Medulla oblongata (tissue), 1 donor: ENCODE measurements around the gene SDC3.
A peak's percentile ranks its signal among the peaks of the same experiment; 100 is the strongest.

Experiments
- DNase-seq: peaks from one replicate; pipeline ENCODE4 v3.0.0-alpha.2; 2015; ENCODE audit errors: extremely low spot score

The SDC3 gene

DNA sequence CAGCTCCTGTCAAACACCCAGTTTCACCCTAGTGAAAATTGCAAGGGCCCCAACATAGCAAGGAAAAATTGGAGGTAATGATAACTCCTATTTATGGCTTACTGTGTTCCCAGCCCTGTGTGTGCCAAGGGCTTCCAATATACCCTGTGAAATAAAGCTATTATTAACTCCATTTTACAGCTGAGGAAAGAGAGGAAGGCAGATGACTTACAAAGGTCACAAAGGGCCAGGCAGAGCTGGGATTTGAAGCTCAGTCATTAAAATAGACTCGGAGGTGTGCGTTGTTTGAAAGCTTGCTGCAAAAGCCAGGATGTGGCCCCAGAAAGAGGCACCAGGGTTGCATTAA, 20.2 kb upstream of the SDC3 start:
- DNase-seq: no peak

GRCh38 chr1:30928171-30928570, 19.6 kb upstream of the SDC3 start:
- no peak for DNase-seq

GRCh38 chr1:30927448-30927847, 18.9 kb upstream of the SDC3 start:
- no peak for DNase-seq

- DNase-seq: no peak
These were observed 15.0 kb upstream of the SDC3 start for GRCh38 chr1:30923597-30923996.

DNA sequence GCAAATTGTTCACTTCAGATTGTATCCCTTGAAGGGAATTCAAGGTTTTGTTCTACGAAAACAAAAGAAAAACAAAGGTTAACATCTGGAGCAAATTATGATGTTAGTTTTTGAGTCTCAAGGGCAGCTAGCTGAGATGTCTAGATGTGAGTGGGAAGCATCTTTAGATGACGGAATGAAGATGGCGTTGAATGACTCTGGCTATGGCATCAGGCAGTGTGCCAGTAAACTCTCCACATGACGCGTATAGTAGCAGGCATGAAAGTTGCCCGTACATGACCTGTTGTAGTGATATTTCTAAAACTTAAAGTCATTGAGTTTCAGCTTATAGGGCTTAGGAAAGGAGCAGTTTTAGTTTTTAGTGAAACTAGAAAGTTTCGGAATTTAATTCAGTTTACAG, 12.3 kb upstream of the SDC3 start:
- no peak for DNase-seq

- DNase-seq: peak; percentile 61
These were observed 10.7 kb upstream of the SDC3 start for GRCh38 chr1:30919025-30919881.

DNA sequence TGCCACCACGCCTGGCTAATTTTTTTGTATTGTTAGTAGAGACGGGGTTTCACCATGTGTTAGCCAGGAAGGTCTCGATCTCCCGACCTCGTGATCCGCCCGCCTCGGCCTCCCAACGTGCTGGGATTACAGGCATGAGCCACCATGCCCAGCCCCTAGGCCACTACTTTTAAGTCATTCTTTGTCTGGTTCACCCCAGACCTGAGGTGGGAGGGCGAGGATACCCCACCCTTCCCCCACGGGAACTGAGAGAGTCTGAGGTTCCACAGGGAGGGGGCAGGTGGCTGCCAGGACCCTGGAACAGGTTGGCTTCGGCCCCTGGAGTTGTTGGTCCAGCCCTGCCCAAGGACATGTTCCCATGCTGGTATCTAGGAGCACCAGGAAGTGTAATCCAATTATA, 7.7 kb upstream of the SDC3 start:
- no peak for DNase-seq

DNA sequence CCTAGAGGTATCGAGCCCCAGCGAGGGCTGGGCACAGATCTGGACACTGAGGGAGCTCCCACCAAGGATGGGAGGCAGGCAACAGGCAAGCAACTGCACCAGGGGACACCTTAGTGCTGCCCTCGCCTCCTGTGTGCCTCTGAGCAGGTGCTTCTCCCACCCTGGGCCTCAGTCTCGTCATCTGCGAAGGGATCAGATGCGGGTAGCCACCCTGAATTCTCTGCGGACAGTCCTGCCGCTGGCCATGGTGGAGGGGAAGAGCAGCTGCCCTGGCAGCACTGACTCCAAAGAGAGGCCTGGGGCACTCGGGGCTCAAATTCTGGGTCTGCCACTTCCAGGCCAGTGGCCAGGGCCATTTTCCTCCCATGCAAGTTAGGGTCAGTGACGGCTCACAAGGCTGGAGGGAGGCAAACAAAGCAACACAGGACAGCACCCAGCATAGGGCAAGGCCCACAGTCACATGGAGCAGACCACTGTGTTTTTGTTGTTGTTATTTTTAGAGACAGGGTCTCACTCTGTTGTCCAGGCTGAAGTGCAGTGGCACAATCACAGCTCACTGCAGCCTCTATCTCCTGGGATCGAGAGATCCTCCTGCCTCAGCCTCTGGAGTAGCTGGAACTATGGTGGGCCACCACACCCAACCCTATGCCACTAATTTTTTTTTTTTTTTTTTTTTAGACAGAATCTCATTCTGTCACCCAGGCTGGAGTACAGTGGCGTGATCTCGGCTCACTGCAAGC, 7.1 kb upstream of the SDC3 start:
- no peak for DNase-seq

DNA sequence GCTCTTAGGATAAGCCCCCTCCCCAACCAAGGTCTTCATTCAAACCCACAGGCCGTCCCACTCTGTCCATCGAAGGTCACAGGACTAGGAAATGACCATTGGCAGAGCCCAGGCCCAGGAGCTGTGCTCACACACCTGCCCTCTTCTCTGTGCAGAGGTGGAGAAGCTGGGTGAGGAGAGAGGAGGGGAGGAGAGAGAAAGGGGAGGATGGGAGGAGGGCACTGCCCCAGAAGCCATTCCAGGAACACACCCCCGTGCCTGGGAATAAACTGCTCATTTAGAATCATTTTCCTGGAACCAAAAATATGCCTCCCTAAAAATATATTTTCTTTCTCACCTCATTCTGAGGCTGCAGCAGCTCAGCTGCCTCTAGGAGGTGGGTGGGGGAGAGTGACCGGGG, 6.4 kb upstream of the SDC3 start:
- DNase-seq: no peak

GRCh38 chr1:30914587-30914922, 6.0 kb upstream of the SDC3 start:
- DNase-seq: no peak

DNA sequence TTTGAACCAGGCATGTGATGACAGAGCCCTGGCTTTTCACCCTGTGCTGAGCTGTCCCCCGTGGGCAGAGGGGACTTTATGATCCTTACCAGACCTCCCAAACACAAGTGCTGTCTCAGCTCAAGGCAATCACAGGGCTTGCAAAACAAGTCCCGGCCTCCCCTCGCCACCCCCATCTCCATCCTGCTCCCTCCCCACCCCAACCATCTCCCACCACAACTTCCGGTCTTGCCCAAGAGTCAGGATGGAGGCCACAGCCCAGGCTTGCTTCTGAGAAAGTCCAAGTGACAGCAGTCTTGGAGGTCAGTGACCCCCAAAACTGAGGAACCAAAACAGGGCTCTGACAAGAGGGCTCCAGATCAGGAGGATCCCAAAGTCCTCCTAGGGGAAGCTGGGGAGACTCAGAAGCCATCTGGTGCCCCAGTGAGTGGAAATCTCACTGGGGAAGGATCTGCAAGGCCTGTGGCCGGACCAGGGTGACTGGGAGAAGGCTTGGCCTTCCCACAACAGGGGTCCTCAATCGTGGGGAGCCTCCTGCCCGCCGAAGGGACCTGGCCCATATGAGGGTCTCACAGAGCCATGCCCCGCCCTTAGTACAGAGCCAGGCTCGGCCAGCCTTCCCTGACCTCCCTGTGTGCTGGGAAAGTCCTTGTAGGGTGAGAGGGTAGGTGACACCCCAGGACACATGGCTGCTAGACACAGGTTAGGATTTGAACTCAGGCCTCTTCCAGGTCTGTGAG, 4.5 kb upstream of the SDC3 start:
- DNase-seq: peak; percentile 64

GRCh38 chr1:30912224-30912623, 3.7 kb upstream of the SDC3 start:
- no peak for DNase-seq

GRCh38 chr1:30911059-30911954, 2.7 kb upstream of the SDC3 start:
- DNase-seq: peak; percentile 95

- DNase-seq: no peak
These were observed 959 bp upstream of the SDC3 start for GRCh38 chr1:30909365-30910068.

GRCh38 chr1:30908316-30908695, 252 bp downstream of the SDC3 start:
- no peak for DNase-seq

DNA sequence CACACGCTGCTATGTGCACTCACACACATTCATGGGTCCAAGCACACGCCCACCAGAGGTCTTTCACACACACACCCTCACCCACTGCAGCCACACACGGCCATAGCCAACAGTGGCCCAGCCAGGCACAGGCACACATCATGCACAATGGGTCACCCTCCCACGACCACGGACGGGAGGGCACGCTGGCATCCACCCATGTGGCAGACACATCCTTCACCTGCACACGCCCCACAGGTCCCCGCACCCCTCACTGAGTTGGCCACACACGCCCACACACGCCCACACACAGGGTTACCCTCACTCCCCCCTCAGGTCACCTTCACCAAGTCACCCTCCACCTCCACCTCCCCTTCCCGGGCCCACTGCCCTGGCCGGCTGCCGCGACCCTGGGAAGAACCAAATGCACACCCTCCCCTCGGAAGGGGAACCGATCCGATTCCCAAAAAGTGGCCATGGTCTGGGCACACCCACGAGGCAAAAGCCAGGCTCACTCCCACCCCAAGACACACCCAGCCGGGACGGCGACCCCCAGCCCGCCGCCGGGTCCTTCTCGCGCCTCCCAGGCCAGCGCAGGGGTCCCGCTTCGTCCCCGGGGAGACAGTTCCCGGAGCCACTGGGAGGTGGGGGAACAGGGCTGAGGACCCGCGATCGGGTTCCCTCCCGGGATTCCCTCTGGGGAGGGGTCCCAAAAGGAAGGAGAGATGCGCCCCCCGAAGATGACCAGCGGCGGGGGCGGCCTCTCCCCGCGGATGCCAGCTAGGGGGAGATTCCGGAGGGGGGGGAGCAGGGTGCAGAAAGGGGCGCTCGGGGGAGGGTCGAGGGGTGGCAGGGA, 860 bp downstream of the SDC3 start:
- no peak for DNase-seq

DNA sequence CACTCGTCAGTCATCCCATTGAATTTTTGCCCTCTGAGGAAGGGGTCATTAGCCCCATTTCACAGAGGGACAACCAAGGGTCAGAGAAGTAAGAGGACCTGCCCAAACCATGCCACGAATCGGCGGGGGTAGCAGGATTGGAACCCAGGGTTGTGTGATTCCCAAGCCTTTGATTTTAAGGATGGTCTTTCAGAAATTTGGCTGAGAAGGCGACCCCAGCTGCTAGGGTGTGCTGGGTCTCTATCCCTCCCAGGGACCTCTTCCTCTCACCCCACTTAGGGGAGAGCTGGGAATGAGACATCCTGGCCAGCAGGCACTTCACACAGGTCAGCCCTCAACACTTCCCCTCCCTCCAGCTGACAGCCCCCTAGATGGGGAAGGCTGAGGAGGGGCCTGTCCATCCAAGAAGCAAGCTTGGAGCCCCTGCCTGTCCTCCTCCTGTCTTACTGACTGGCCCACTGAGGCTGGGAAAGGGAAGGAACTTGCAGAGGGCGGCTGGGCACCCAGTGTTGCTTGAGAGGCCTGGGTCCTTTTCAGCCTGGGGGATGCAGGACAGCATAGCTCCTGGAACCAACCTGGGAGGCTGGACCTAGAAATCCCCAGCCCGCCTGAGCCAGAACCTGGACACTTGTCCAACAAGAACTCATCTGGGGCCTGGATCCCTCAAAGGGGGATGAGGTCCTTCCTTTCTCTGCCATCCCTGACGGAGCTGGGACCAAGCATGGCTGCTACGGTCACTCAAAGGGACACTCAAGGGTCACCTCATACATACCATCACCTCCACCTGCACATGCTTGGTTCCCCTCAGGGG, 1.7 kb downstream of the SDC3 start:
- DNase-seq: no peak

- no peak for DNase-seq
These were observed 2.5 kb downstream of the SDC3 start for GRCh38 chr1:30905916-30906620.

GRCh38 chr1:30905403-30905802, 3.2 kb downstream of the SDC3 start:
- DNase-seq: no peak
